H7 (cell line): ENCODE data around the gene CLEC2L. TPM values are rescaled to one million over a fixed set of nuclear protein-coding genes. Genes with fewer than 3 reads are reported as not detected.

Experiments used
- DNase-seq: peaks from one replicate; pipeline ENCODE4 v3.0.0; 2012
- H3K27me3 ChIP-seq: 2 replicates; pipeline ENCODE4 v1.6.0; 2011; ENCODE audit warnings: mild to moderate bottlenecking, low read length; ENCODE audit not compliant: control insufficient read depth, insufficient read depth
- H3K36me3 ChIP-seq: replicated peaks from 2 replicates; pipeline ENCODE4 v1.5.1; 2011; ENCODE audit warnings: low read length; ENCODE audit not compliant: control insufficient read depth, insufficient read depth
- H3K4me3 ChIP-seq: 2 replicates; pipeline ENCODE4 v1.5.1; 2011; ENCODE audit warnings: low read depth, mild to moderate bottlenecking, control low read depth, low read length, moderate library complexity; ENCODE audit not compliant: insufficient read depth
- total RNA-seq: library from RNA; depleted of rRNA; stranded (reverse); fragments of >200 nt; shearing (Covaris generic); gene quantifications from 2 replicates; pipeline ENCODE4 v1.2.3, GENCODE V29; 2014; rRNA removed

CLEC2L gene
- total RNA-seq, 1 experiment from 2014 or later, result not detected

DNA sequence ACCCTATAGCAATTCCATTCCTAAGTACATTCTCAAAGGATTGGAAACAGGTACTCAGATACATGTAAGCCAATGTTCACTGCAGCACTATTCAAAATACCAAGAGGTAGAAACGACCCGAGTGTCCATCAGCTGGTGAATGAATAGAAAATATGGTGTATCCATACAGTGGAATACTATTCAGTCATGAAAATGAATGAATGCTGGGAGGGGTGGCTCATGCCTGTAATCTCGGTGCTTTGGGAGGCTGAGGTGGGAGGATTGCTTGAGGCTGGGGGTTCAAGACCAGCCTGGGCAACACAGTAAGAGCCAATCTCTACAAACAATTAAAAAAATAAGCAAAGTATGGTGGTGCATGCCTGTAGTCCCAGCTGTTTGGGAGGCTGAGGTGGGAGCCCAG, 62.8 kb downstream of the CLEC2L start:
- Histone ChIP-seq H3K36me3 (no peaks in the 10 kb centered on the region; the same call in 1 of the 2 replicates), H3K27me3 (no peaks in the 10 kb centered on the region), H3K4me3 (no peak overlapping the region)
- DNase-seq, result no peak

GRCh38 chr7:139587535-139587934, 64.0 kb downstream of the CLEC2L start:
- Histone ChIP-seq H3K4me3 (no peak overlapping the region), H3K36me3 (no peaks in the 10 kb centered on the region; the same call in none of the 2 replicates), H3K27me3 (no peaks in the 10 kb centered on the region)
- no peak for DNase-seq

GRCh38 chr7:139588632-139589031, 65.1 kb downstream of the CLEC2L start:
- no peaks in the 10 kb centered on the region for H3K27me3 ChIP-seq
- H3K36me3 ChIP-seq, result no peaks in the 10 kb centered on the region; the same call in none of the 2 replicates
- no peak overlapping the region for H3K4me3 ChIP-seq
- DNase-seq, result peak; percentile 57

DNA sequence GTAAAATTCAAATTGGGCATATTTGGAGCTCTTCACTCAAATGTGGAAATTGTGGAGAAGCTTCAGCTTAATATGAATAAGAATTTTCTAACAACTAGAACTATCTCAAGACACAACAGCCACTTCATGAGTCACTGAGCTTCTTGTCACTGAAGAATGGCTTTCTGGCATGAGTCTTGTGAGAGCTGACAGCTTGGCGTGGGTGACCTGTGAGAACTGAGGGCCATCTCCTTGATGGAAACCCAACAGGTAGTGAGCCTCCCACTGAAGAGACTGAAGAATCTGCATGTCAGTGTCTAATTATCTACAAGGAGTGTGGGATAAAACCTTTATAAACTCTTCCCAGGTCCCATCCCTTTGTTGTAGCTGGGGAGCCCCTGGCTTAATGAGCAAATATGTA, 66.0 kb downstream of the CLEC2L start:
- Histone ChIP-seq H3K36me3 (peaks cover 1% of the 10 kb centered on the region), H3K4me3 (no peak overlapping the region), H3K27me3 (no peaks in the 10 kb centered on the region)
- no peak for DNase-seq

DNA sequence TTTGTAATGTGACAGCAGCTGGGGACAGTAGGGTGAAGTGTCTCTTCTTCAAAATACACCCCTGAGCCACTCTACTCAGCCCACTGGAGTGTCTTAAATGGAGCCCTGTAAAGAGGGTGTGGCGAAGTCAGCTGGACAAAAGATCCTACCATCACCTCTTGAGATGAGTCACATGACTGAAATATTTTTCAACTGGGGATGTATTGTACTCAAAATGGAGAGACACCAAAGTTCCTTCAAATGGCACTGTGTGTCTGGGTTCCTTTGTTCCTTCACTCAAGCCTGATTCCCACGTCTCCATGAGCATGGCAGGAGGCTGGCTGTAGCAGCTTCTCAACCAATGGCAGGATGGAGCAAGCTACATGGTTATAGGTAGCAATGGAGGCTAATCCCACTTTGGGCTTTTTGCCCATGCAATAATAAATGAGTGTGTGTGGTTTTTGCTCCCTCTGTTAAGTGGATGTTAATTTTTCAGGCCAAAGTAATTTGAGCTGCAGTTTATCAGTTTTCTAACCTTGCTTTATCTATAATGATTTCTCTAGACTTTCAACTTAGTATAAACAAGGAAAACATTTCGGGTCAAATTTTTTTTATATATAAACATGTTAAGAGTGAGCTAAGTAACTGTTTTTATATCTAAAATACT, 68.2 kb downstream of the CLEC2L start:
- peaks cover 2% of the 10 kb centered on the region for H3K36me3 ChIP-seq
- no peak for DNase-seq
- H3K27me3 ChIP-seq, result no peaks in the 10 kb centered on the region

DNA sequence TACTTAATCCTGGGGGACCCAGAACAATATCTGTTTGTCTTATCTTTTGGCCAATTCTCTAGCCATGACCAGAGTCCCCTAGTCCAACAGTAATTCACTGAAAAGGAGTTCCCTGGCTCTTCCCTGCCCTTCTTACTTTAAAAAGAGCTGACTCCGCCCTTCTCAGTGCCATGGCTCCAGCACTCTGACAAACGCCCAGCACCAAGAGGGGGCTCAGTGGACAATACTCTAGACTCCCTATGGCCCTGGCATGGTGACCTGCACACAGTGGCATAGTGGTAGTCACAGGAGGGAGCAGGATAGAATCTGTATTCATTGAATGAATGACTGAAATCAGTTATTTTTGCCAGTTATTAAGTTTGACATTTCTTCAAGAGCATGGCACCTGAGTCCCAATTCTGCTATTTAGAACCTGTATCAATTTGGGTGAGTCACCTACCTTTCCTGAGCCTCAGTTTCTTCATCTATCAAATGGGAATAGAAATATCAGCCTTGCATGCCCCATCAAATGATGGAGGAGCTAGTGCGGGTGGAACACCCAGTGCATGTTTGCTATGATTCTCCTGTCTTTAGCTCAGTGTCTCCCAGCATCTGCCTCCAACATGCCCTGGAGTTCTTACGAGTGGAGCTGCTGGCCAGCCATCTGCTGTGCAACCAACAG, 69.4 kb downstream of the CLEC2L start:
- DNase-seq, result no peak
- H3K4me3 ChIP-seq, result no peak overlapping the region
- no peaks in the 10 kb centered on the region for H3K27me3 ChIP-seq
- peaks cover 2% of the 10 kb centered on the region for H3K36me3 ChIP-seq

More for the DNA sequence above, 68.2 kb downstream of the CLEC2L start:
- H3K4me3 ChIP-seq, result no peak overlapping the region

GRCh38 chr7:139594090-139594489, 70.6 kb downstream of the CLEC2L start:
- Histone ChIP-seq H3K4me3 (no peak overlapping the region), H3K36me3 (peaks cover 2% of the 10 kb centered on the region), H3K27me3 (no peaks in the 10 kb centered on the region)
- no peak for DNase-seq

Other genes with a start within 250 kb of the CLEC2L start
- gene FMC1, start 182.3 kb upstream of the CLEC2L start, total RNA-seq, result 24.7 and 32.6 TPM in 2 replicates
- 43.4 and 53.7 TPM in 2 replicates for gene LUC7L2, start 163.8 kb upstream of the CLEC2L start, total RNA-seq
- gene KLRG2, start 40.0 kb upstream of the CLEC2L start, total RNA-seq, result 9.2 and 11.5 TPM in 2 replicates